Parathyroid adenoma (tissue), 2 donors: ENCODE data around the gene ATXN10.

Source experiments
- H2AFZ ChIP-seq: fragments of 300-600 bp; sonication (generic); one replicate; pipeline ENCODE4 v1.7.0; 2017; ENCODE audit warnings: antibody characterized with exemption, mild to moderate bottlenecking
- H3K27ac ChIP-seq: fragments of 300-600 bp; sonication (generic); one replicate; pipeline ENCODE4 v1.7.0; 2017
- H3K27me3 ChIP-seq: fragments of 300-600 bp; sonication (generic); one replicate; pipeline ENCODE4 v1.7.0; 2017; ENCODE audit warnings: low read length; ENCODE audit not compliant: control insufficient read depth, insufficient read depth
- H3K36me3 ChIP-seq: fragments of 300-600 bp; sonication (generic); one replicate; pipeline ENCODE4 v1.7.0; 2017; ENCODE audit warnings: low read length; ENCODE audit not compliant: control insufficient read depth, insufficient read depth
- H3K4me1 ChIP-seq: fragments of 300-600 bp; sonication (generic); one replicate; pipeline ENCODE4 v1.7.0; 2017; ENCODE audit warnings: control low read depth
- H3K4me2 ChIP-seq: fragments of 300-600 bp; sonication (generic); one replicate; pipeline ENCODE4 v1.7.0; 2017; ENCODE audit warnings: low read length
- H3K4me3 ChIP-seq: fragments of 300-600 bp; sonication (generic); one replicate; pipeline ENCODE4 v1.7.0; 2017; ENCODE audit warnings: low read depth, low read length
- H3K79me2 ChIP-seq: fragments of 300-600 bp; sonication (generic); one replicate; pipeline ENCODE4 v1.7.0; 2017; ENCODE audit warnings: control low read depth
- H3K9ac ChIP-seq: fragments of 300-600 bp; sonication (generic); one replicate; pipeline ENCODE4 v1.7.0; 2017; ENCODE audit warnings: mild to moderate bottlenecking
- H3K9me3 ChIP-seq: fragments of 300-600 bp; sonication (generic); one replicate; pipeline ENCODE4 v1.7.0; 2017; ENCODE audit warnings: low read length; ENCODE audit not compliant: control insufficient read depth
- CTCF ChIP-seq: fragments of 300-600 bp; sonication (generic); IDR thresholded peaks from one replicate; pipeline ENCODE4 v1.7.0; 2017; ENCODE audit warnings: antibody characterized with exemption, mild to moderate bottlenecking
- donor health status: primary hyperparathyroidism.

ATXN10 gene

GRCh38 chr22:45743687-45744086, 72.1 kb downstream of the ATXN10 start:
- no peak overlapping the region for H2AFZ ChIP-seq
- no peaks in the 10 kb centered on the region for H3K9me3 ChIP-seq
- no peaks in the 10 kb centered on the region for H3K36me3 ChIP-seq
- H3K4me1 ChIP-seq: no peaks in the 10 kb centered on the region
- H3K9ac ChIP-seq: no peak overlapping the region
- H3K27me3 ChIP-seq: no peaks in the 10 kb centered on the region
- H3K4me2 ChIP-seq: no peak overlapping the region
- no peak overlapping the region for H3K27ac ChIP-seq
- no peaks in the 10 kb centered on the region for H3K79me2 ChIP-seq
- no peak overlapping the region for H3K4me3 ChIP-seq
- TF ChIP-seq CTCF: no peak

- Histone ChIP-seq H3K9ac (no peak overlapping the region), H3K27ac (no peak overlapping the region), H3K4me2 (no peak overlapping the region), H3K4me1 (no peaks in the 10 kb centered on the region), H3K27me3 (no peaks in the 10 kb centered on the region), H3K9me3 (no peaks in the 10 kb centered on the region), H3K4me3 (no peak overlapping the region), H3K79me2 (no peaks in the 10 kb centered on the region), H3K36me3 (no peaks in the 10 kb centered on the region), H2AFZ (no peak overlapping the region)
- TF ChIP-seq CTCF: no peak
These were observed 72.8 kb downstream of the ATXN10 start for GRCh38 chr22:45744442-45744841.

GRCh38 chr22:45750626-45751025, 79.0 kb downstream of the ATXN10 start:
- Histone ChIP-seq H3K4me2 (no peak overlapping the region), H3K27ac (no peak overlapping the region), H3K4me3 (no peak overlapping the region), H3K79me2 (no peaks in the 10 kb centered on the region), H3K4me1 (no peaks in the 10 kb centered on the region), H3K9ac (no peak overlapping the region), H3K9me3 (no peaks in the 10 kb centered on the region), H3K27me3 (no peaks in the 10 kb centered on the region), H2AFZ (no peak overlapping the region), H3K36me3 (no peaks in the 10 kb centered on the region)
- TF ChIP-seq CTCF: no peak

- Histone ChIP-seq H3K4me3 (no peak overlapping the region), H3K9ac (no peak overlapping the region)
- no peak for TF ChIP-seq CTCF
These were observed 80.4 kb downstream of the ATXN10 start for GRCh38 chr22:45752036-45752435.

GRCh38 chr22:45754822-45755221, 83.2 kb downstream of the ATXN10 start:
- Histone ChIP-seq H3K9me3 (no peaks in the 10 kb centered on the region), H3K9ac (no peak overlapping the region), H3K79me2 (peaks cover 3% of the 10 kb centered on the region), H2AFZ (no peak overlapping the region), H3K36me3 (no peaks in the 10 kb centered on the region), H3K4me2 (no peak overlapping the region), H3K4me1 (no peaks in the 10 kb centered on the region), H3K27ac (no peak overlapping the region), H3K4me3 (no peak overlapping the region), H3K27me3 (no peaks in the 10 kb centered on the region)
- no peak for TF ChIP-seq CTCF

More at GRCh38 chr22:45752036-45752435, 80.4 kb downstream of the ATXN10 start:
- H3K4me1 ChIP-seq: no peaks in the 10 kb centered on the region
- no peak overlapping the region for H3K27ac ChIP-seq
- H3K79me2 ChIP-seq: no peaks in the 10 kb centered on the region
- no peak overlapping the region for H3K4me2 ChIP-seq
- no peaks in the 10 kb centered on the region for H3K36me3 ChIP-seq
- H2AFZ ChIP-seq: no peak overlapping the region
- no peaks in the 10 kb centered on the region for H3K27me3 ChIP-seq
- H3K9me3 ChIP-seq: no peaks in the 10 kb centered on the region
